GM10266 (cell line): ENCODE measurements around the gene HSPA1A.
"Not testable (repeated sequence)": the region's sequence is repeated elsewhere in the genome, so short reads cannot be mapped to it uniquely, and the experiment has no call there.

ENCODE experiments used
- DNase-seq: peaks from one replicate; pipeline ENCODE4 v3.0.0; 2012; ENCODE audit errors: extremely low spot score
- CTCF ChIP-seq: IDR thresholded peaks from 2 replicates; pipeline ENCODE4 v1.5.1; 2012; ENCODE audit warnings: mild to moderate bottlenecking, low read depth; ENCODE audit not compliant: control insufficient read depth, insufficient read depth; ENCODE audit errors: missing control alignments

HSPA1A gene

GRCh38 chr6:31838968-31839367 is 23.6 kb downstream of the HSPA1A start:
- no peak for TF ChIP-seq CTCF
- no peak for DNase-seq

DNA sequence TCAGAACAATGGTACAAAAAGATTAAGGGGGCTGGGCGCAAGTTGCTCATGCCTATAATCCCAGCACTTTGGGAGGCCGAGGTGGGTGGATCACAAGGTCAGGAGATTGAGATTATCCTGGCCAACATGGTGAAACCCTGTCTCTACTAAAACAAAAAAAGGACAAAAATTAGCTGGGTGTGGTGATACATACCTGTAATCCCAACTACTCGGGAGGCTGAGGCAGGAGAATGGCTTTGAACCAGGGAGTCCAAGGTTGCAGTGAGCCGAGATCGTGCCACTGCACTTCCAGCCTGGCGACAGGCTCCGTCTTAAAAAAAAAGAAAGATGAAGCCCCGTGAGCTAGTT is 24.4 kb downstream of the HSPA1A start:
- not testable (repeated sequence) for DNase-seq

GRCh38 chr6:31842053-31842452 is 26.7 kb downstream of the HSPA1A start:
- TF ChIP-seq CTCF, result no peak
- no peak for DNase-seq

DNA sequence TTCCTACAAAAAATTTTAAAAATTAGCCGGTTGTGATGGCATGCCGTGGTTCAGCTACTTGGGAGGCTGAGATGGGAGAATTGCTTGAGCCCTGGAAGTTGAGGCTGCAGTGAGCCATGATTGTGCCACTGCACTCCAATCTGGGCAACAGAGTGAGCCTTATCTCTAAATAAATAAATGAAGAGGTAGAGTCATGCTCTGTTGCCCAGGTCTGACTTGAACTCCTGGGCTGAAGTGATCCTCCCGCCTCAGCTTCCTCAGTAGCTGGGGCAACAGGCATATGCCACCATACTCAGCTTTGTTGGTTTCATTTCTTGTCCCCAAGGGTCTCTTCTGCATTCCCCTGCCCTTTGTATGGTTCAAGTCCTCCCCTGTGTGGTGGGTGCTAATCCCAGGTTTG is 29.2 kb downstream of the HSPA1A start:
- no peak for TF ChIP-seq CTCF

GRCh38 chr6:31847276-31847978 is 32.1 kb downstream of the HSPA1A start:
- no peak for DNase-seq
- TF ChIP-seq CTCF, result no peak

More for the DNA sequence above, 29.2 kb downstream of the HSPA1A start:
- DNase-seq, result no peak

GRCh38 chr6:31850765-31851484 is 35.6 kb downstream of the HSPA1A start:
- no peak for TF ChIP-seq CTCF
- no peak for DNase-seq

DNA sequence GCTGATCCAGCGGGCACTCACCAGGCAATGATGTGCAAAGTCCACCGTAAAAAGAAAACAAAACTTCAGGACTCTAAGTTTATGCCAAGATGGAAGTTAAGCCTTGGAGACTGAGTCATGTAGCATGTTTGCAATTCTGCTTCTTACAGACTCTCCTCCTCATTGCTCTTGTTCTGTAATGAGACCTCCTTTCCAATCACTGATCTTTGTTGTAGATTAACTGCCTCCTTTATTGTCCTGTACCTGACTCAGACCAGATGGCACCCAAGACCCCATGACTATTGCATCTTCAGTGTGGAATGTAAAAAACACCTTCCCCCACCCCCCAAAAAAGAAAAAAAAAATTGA is 36.1 kb downstream of the HSPA1A start:
- no peak for DNase-seq
- TF ChIP-seq CTCF, result no peak

GRCh38 chr6:31851980-31852718 is 36.8 kb downstream of the HSPA1A start:
- DNase-seq, result not testable (repeated sequence)

GRCh38 chr6:31857774-31858173 is 42.4 kb downstream of the HSPA1A start:
- DNase-seq, result not testable (repeated sequence)
